ENCODE measurements around the gene ST7.

- TF ChIP-seq CREB5 (CRISPR knock-in tag; IDR thresholded peaks at IDR 0.05; ENCODE audit: low read depth), result no peak
- TF ChIP-seq ARNTL (CRISPR knock-in tag; IDR thresholded peaks at IDR 0.05; ENCODE audit: borderline replicate concordance, low read depth), result no peak
- no peak for TF ChIP-seq ZNF565 (CRISPR knock-in tag; conservative IDR thresholded peaks at IDR 0.05; ENCODE audit: low read depth)
- TF ChIP-seq PATZ1 (CRISPR knock-in tag; IDR thresholded peaks at IDR 0.05; ENCODE audit: borderline replicate concordance), result no peak
- no peak for TF ChIP-seq OSR1 (CRISPR knock-in tag; IDR thresholded peaks at IDR 0.05)
- TF ChIP-seq, protein P1, sequence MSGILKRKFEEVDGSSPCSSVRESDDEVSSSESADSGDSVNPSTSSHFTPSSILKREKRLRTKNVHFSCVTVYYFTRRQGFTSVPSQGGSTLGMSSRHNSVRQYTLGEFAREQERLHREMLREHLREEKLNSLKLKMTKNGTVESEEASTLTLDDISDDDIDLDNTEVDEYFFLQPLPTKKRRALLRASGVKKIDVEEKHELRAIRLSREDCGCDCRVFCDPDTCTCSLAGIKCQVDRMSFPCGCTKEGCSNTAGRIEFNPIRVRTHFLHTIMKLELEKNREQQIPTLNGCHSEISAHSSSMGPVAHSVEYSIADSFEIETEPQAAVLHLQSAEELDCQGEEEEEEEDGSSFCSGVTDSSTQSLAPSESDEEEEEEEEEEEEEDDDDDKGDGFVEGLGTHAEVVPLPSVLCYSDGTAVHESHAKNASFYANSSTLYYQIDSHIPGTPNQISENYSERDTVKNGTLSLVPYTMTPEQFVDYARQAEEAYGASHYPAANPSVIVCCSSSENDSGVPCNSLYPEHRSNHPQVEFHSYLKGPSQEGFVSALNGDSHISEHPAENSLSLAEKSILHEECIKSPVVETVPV (CRISPR knock-in tag; IDR thresholded peaks at IDR 0.05), result no peak
- no peak for TF ChIP-seq TCF4 (CRISPR knock-in tag; IDR thresholded peaks at IDR 0.05; ENCODE audit: borderline replicate concordance)
- TF ChIP-seq ZC3H10 (CRISPR knock-in tag; IDR thresholded peaks at IDR 0.05), result no peak
- TF ChIP-seq ZFP3 (CRISPR knock-in tag; IDR thresholded peaks at IDR 0.05), result no peak
- no peak for TF ChIP-seq TSHZ2 (CRISPR knock-in tag; IDR thresholded peaks at IDR 0.05)
- no peak for TF ChIP-seq TOX (CRISPR knock-in tag; IDR thresholded peaks at IDR 0.05; ENCODE audit: borderline replicate concordance)
- TF ChIP-seq RARB (CRISPR knock-in tag; IDR thresholded peaks at IDR 0.05), result no peak
- TF ChIP-seq ZNF8 (CRISPR knock-in tag; IDR thresholded peaks at IDR 0.05), result no peak
- TF ChIP-seq ZFP30 (CRISPR knock-in tag; IDR thresholded peaks at IDR 0.05), result no peak
These were observed 185.2 kb downstream of the ST7 start for GRCh38 chr7:117138495-117138894.

All from SK-N-SH treated with all-trans-retinoic acid at 6 μM for 48 hours (cell line).